ENCODE data around the gene PDLIM3.

- no peak for TF ChIP-seq POLR2AphosphoS5 (IDR thresholded peaks at IDR 0.05; ENCODE audit: low read depth, low read length)
- TF ChIP-seq POLR2A (IDR thresholded peaks at IDR 0.05; ENCODE audit: low read depth, low read length) = no peak
- TF ChIP-seq TAF1 (IDR thresholded peaks at IDR 0.05; ENCODE audit: borderline replicate concordance, low read depth, low read length) = no peak
These were observed 79.2 kb downstream of the PDLIM3 start for GRCh38 chr4:185456131-185456530.

All from GM12892 (cell line).